ENCODE data around the gene ADAMTS14.
"Not testable (repeated sequence)": the region's sequence is repeated elsewhere in the genome, so short reads cannot be mapped to it uniquely, and the experiment has no call there.

ADAMTS14 gene, protein sequence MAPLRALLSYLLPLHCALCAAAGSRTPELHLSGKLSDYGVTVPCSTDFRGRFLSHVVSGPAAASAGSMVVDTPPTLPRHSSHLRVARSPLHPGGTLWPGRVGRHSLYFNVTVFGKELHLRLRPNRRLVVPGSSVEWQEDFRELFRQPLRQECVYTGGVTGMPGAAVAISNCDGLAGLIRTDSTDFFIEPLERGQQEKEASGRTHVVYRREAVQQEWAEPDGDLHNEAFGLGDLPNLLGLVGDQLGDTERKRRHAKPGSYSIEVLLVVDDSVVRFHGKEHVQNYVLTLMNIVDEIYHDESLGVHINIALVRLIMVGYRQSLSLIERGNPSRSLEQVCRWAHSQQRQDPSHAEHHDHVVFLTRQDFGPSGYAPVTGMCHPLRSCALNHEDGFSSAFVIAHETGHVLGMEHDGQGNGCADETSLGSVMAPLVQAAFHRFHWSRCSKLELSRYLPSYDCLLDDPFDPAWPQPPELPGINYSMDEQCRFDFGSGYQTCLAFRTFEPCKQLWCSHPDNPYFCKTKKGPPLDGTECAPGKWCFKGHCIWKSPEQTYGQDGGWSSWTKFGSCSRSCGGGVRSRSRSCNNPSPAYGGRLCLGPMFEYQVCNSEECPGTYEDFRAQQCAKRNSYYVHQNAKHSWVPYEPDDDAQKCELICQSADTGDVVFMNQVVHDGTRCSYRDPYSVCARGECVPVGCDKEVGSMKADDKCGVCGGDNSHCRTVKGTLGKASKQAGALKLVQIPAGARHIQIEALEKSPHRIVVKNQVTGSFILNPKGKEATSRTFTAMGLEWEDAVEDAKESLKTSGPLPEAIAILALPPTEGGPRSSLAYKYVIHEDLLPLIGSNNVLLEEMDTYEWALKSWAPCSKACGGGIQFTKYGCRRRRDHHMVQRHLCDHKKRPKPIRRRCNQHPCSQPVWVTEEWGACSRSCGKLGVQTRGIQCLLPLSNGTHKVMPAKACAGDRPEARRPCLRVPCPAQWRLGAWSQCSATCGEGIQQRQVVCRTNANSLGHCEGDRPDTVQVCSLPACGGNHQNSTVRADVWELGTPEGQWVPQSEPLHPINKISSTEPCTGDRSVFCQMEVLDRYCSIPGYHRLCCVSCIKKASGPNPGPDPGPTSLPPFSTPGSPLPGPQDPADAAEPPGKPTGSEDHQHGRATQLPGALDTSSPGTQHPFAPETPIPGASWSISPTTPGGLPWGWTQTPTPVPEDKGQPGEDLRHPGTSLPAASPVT

DNA sequence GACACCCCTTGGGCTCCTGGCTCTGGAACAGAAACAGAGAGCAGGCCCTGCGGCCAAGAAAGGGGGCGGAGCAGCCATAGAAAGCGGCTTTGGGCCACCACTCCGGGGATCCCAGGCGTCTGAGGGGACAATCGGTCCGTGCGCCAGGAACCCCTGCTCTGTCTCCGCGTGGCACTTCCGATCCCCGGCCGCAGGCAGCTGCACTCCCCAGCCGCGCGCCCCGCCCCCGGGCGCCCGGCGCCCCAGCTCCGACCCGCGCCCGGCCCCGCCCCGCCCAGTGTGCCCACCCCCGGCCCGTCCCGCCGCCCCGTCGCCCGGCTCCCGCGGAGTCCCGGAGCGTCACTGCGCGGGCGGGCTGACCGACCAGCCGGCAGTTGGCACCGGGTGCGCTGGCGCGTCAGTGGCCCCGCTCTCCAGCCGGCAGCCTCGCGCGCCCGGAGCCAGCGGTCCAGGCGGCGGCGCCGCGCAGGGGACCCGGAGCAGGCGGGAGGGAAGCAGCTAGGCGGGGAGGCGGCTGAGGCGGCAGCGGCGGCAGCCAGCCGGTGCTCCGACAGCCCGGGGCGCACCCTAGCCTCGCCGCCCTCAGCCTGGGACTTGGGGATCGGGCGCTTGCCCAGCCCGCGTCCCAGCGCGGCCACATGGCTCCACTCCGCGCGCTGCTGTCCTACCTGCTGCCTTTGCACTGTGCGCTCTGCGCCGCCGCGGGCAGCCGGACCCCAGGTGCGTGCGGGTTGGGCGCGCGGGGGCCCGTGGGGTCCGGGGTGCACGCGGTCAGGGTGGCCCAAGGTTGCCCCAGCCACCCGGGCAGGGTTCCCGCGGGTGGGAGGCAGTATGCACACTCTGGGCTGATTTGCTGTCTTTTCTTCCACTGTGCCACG lies at the start of gene ADAMTS14:
Gene ADAMTS14, plus strand, starts transcription at position 342 of the 878 bp plus-strand sequence. Its CDS starts 297 bp downstream, at position 639.
- DNase-seq: peak in 1 of 2 donors; percentile 35

DNA sequence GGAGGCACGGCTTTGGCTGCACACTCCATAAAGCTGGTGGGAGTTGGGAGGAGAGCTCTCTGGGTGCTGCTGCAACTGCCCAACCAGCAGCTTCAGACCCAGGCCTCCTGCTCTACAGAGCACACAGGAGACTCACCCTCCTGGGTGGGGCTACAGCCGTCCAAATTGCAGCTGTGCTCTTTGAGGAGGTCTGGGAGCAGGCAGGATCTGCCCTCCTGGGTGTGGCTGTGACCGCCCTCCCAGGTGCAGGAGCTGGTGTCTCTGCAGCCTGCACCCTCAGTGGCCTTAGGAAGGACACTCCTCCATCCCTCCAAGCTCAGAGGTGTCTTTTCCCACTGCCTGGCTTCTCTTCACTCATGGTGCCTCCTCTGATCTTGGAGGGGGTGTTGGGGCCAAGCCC lies 49.8 kb upstream of the ADAMTS14 start:
- no peak for DNase-seq

DNA sequence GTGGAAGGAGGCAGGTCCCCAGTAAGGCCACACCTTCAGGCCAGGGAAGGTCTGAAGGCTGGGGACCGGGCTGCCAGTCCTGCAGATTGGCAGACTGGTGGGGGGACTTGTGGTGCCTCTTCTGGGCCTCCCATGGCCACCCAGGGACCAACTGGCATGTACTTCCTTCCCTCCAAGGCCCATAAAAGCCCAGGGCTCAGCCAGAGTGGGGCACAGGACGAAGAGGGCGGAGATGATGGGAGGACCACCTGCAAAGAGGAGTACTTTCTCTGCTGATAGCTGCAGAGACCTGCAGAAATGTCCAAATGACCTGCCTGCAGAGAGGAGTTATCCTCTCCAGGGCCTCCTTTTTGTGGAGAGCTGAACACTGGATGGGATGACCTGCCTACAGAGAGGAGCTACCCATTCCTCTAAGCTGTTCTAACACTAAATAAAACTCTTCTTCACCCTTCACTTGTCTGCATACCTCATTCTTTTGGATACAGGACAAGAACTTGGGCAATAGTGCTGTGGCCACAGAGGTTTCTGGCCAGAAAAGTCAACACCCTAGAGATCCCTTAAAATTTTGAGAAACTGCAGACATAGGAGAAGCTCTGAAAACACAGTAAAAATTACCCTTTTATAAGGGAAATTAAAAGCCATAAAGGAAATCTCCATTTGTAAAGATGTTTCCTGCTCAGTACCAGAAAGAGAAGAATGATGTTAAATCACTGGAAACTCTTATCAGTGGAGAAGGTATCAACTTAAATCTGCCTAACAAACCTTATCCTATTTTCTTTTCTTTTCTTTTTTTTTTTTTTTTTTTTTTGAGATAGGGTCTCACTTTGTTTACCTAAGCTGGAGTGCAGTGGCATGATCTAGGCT lies 49.1 kb upstream of the ADAMTS14 start:
- DNase-seq: no peak

DNA sequence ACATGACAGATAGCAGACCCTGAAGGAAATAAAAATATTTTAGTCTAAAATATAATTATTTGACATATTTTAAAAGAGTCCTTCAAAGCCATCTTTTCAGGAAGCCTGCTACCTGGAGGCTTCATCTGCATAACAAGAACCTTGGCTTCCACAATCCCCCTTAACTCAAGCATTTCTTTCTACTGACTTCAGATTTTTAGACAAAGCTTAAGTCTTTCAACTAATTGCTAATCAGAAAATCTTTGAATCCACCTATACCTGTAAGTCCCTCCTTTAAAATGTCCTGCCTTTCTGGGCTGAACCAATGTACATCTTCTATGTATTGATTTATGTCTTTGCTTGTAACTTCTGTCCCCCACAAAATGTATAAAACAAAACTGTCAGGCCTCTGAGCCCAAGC lies 46.2 kb upstream of the ADAMTS14 start:
- DNase-seq: no peak

DNA sequence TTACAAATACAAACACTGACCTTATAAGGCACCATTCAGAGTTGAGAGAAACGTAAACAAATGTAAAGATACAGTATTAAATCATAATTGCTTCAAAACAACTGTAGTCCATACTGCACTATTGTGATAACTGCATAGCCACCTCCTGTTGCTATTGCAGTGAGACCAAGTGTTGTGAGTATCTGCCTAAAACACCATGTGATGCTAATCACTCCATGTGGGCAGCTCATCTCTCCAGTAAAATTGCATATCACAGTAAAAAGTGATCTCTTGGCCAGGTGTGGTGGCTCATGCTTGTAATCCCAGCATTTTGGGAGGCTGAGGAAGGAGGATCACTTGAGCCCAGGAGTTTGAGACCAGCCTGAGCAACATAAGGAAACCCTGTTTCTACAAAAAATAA lies 43.0 kb upstream of the ADAMTS14 start:
- no peak for DNase-seq

DNA sequence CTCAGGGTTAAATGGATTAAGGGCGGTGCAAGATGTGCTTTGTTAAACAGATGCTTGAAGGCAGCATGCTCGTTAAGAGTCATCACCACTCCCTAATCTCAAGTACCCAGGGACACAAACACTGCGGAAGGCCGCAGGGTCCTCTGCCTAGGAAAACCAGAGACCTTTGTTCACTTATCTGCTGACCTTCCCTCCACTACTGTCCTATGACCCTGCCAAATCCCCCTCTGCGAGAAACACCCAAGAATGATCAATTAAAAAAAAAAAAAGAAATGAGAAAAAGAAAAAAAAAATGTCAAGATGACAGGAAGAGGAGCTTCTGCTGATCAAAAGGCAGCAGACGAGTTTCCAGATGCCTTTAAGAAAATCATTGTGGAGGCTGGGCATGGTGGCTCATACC lies 40.6 kb upstream of the ADAMTS14 start:
- DNase-seq: not testable (repeated sequence)

DNA sequence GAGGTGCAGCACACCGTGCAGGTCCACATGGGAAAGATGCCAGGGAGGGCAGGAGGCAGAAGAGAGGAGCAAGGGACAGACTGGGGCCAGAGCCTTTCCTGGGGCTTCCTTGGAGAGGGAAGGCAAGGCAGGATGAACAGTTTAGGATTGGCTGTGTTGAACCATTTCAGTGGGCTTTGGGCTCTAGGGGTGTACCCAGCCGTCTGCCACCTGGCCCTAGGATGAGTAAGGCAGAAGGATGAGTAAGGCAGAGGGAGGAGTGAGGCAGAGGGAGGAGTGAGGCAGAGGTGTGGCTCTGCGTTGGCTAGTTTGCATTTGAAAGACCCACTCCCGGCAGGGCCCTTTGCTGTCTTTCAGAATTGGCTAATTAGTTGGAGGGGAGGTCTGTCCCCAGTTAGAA lies 38.3 kb upstream of the ADAMTS14 start:
- no peak for DNase-seq

DNA sequence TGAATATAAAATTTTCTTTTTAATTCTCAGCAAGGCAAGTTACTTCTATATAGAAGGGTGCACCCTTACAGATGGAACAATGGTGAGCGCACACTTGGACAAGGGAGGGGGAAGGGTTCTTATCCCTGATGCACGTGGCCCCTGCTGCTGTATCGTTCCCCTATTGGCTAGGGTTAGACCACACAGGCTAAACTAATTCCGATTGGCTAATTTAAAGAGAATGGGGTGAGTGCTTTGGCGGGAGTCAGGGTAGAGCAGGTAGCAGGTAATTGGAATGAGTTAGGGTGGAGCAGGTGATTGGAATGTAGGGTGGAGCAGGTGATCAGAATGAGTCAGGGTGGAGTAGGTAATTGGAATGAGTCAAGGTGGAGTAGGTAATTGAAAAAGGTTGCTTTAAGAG lies 37.8 kb upstream of the ADAMTS14 start:
- not testable (repeated sequence) for DNase-seq

DNA sequence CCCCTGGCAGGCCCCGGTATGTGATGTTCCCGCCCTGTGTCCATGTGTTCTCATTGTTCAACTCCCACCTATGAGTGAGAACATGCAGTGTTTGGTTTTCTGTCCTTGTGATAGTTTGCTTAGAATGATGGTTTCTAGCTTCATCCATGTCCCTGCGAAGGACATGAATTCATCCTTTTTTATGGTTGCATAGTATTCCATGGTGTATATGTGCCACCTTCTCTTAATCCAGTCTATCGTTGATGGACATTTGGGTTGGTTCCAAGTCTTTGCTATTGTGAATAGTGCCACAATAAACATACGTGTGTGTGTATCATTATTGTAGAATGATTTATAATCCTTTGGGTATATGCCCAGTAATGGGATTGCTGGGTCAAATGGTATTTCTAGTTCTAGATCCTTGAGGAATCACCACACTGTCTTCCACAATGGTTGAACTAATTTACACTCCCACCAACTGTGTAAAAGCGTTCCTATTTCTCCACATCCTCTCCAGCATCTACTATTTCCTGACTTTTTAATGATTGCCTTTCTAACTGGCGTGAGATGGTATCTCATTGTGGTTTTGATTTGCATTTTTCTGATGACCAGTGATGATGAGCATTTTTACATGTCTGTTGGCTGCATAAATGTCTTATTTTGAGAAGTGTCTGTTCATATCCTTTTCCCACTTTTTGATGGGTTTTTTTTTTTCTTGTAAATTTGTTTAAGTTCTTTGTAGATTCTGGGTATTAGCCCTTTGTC lies 32.5 kb upstream of the ADAMTS14 start:
- not testable (repeated sequence) for DNase-seq

DNA sequence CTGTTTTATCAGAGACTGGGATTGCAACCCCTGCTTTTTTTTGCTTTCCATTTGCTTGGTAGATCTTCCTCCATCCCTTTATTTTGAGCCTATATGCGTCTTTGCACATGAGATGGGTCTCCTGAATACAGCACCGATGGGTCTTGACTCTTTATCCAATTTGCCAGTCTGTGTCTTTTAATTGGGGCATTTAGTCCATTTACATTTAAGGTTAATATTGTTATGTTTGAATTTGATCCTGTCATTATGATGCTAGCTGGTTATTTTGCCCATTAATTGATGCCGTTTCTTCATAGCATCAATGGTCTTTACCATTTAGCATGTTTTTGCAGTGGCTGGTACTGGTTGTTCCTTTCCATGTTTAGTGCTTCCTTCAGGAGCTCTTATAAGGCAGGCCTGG lies 29.0 kb upstream of the ADAMTS14 start:
- not testable (repeated sequence) for DNase-seq

DNA sequence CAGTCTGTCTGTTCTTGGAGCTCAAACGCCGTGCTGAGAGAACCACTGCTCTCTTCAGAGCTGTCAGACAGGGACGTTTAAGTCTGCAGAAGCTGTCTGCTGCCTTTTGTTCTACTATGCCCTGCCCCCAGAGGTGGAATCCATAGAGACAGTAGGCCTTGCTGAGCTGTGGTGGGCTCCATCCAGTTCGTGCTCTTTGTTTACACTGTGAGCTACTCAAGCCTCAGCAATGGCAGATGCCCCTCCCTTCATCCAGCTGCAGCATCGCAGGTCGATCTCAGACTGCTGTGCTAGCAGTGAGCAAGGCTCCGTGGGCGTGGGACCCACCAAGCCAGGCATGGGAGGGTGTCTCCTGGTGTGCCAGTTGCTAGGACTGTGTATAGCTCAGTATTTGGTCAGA lies 27.3 kb upstream of the ADAMTS14 start:
- not testable (repeated sequence) for DNase-seq

DNA sequence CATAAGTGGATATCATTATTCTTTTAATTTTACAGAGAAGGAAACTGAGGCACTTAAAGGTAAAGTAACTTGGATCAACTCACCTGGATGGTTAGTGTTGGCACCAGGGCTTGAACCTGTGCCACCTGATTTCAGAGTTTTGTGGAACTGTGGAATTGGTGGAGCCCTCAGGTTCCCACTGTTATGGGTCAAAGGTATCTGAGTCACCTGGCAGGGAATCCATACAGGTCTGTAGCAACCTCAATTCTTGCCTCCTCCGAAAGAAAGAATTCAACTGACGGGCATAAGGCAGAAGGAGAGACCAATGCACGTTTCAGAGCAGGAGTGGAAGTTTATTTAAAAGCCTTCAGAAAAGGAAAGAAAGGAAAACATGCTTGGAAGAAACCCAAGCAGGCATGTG lies 25.2 kb upstream of the ADAMTS14 start:
- DNase-seq: no peak

DNA sequence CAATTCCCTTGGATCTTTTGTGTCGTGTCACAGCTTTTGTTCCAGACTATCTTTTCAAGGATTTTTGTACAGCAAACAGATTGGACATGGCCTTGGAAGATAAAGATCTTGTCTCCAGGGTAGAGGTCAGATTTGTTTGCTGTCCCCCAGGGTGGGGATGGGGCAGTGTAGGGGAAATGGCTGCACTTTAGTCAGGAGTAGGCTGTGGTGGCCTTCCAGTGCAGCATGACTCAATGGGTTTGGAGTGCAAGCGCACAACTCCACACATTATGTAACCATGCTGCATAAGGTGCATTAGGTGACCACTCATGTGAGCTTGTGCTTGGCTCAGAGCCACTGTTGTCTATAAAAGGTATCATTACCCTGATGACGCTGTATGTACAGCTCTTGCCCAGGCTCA lies 23.9 kb upstream of the ADAMTS14 start:
- DNase-seq: no peak

DNA sequence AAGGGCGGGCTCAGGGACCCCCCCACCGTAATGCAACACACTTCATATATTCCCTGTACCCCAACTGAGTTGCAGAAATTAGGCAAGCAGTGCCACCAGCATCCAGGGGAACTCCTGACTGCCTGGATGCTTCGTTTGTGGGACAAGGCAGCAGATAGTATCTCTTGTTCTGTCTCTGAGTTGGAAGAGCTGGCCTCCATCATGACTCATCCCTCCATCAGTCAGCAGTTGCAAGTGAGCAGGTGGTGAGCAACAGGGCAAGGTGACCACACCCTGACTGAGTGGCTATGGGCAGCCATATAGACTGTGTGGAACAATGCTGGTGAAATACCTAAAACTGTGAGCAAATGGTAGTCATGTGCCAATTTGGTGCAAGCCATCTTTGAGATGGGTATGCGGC lies 22.8 kb upstream of the ADAMTS14 start:
- no peak for DNase-seq

DNA sequence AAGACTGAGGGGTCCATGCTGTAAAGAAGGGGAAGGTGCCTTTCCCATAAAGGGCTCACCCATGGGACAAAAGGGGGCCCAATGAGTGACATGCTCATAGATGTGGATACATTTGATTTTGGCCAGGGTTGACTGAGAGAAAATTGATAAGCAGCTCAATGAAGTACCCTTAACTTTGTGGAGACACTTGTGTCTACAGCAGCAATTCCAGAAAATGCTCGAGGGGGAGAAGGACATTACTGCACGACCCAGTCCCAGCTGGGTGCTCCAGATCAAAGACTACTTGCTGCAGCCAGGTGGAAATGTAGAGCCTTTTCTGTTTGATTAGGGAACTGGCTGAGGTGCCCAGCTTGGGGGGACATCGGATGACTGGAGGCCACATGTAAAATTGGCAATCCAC lies 22.2 kb upstream of the ADAMTS14 start:
- no peak for DNase-seq

DNA sequence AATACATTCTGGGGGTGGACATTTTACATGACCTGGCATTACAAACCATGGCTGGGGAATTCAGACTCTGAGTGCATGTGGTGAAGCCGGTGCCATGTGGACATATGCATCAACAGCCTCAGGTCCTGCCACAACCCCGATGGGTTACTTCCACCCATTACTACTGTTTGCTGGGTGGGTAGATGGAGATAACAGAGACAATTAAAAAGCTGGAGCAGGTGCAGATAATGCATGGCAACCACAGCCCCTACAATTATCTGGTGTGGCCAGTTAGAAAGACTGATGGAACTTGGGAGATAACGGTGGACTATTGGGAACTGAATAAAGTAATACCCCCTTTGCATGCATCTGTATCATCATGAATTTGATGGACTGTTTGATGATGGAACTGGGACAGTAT lies 21.6 kb upstream of the ADAMTS14 start:
- no peak for DNase-seq

DNA sequence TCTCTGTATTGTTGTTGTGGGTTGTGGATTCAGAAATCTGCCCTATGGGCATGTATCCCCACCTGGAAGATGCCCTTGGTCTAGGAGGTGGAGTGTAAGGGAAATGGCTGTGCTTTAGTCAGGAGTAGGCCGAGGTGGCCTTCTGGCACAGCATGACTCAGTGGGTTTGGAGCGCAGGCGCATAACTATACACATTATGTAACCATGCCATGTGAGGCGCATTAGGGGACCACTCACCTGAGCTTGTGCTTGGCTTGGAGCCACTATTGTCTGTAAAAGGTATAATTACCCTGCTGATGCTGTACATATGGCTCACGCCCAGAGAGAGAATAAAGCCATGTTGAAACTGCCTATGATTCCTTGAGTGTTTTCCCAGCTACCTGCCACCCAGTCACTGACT lies 20.6 kb upstream of the ADAMTS14 start:
- DNase-seq: no peak

DNA sequence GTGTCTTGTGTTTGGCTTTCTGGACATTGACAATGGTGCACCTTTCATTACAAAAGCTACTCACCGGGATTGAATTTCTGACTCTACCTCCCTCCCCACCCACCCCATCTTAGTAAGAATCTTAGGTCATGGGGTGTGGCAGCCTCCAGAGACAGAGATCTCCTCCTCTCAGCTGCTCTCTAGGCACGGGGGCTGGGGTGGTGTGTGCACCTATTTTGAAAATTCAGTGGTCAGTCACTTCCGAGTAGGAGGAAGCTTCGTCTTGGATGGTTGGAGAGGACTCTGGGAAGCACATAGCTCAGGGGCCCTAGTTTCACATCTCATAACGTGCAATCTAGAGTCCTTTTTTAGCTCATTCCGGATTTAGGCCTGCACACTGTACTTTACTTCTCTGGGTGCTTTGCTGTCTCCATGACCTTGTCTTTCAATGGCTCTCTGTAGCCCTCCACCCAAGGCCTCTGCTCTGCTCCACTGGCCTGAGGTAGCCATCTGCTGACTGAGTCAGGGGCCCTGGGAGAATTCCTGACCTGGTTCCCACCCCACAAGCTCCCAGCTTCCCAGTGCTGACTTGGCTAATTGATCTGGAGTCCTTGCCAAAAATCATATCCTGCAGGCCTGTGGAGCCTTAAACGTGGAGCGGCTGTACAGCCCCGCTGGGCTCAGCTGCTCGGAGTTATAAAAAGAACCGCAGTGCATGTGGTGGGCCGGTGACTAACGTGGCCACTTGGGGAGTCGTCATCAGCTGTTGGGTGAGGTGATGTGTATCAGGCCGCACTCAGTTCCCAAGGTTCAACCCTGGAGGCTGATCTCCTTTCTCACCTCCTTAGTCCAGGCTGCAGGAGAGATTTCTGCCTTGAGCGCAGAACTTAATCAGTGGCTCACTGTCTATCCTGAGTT lies 19.3 kb upstream of the ADAMTS14 start:
- DNase-seq: no peak

DNA sequence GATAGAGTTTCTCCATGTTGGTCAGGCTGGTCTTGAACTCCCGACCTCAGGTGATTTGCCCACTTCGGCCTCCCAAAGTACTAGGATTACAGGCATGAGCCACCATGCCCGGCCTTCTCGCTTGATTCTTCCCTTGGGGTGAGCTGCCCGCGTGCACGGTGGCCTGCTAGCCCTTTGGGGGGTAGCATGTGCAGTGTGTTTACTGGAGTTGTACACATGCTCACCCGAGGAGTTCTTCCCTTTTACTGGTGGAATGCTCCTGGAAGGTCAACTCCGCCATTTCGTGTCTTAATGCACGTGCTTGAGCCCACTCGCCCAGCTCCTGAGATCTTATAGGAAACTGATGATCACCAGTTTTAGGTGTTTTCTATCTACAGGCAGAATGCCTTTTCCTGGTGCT lies 17.0 kb upstream of the ADAMTS14 start:
- DNase-seq: no peak

Data from stimulated activated CD4-positive, alpha-beta T cell treated with anti-CD3 and anti-CD28 coated beads, Interleukin-2, amount 100 ng/mL, for 24 hours (primary cell).